Left lobe of liver (tissue), 2 donors: ENCODE data around the gene DND1. TPM values are rescaled to one million over a fixed set of nuclear protein-coding genes. Genes with fewer than 3 reads are reported as not detected.
"Not testable (repeated sequence)": the region's sequence is repeated elsewhere in the genome, so short reads cannot be mapped to it uniquely, and the experiment has no call there.

Source experiments
- ATAC-seq: fragments of 200-7000 bp; cut with Tn5 transposase; one replicate; pipeline ENCODE4 v1.9.1; 2020; ENCODE audit warnings: mild to moderate bottlenecking, moderate library complexity
- DNase-seq: peaks from one replicate; pipeline ENCODE4 v3.0.0-alpha.2; 2020; ENCODE audit warnings: low spot score
- total RNA-seq: library from RNA; stranded (reverse); gene quantifications from one replicate; pipeline ENCODE4 v1.2.1, GENCODE V29; 2021
- donor health status: DM: no; HTN: no; CAD: no; lungs with moderate emphysema.
- donor health status: DM: no; HTN: yes; CAD: no.

DND1 gene
- total RNA-seq, 1 donor from 2014 or later = 1.8 TPM

DNA sequence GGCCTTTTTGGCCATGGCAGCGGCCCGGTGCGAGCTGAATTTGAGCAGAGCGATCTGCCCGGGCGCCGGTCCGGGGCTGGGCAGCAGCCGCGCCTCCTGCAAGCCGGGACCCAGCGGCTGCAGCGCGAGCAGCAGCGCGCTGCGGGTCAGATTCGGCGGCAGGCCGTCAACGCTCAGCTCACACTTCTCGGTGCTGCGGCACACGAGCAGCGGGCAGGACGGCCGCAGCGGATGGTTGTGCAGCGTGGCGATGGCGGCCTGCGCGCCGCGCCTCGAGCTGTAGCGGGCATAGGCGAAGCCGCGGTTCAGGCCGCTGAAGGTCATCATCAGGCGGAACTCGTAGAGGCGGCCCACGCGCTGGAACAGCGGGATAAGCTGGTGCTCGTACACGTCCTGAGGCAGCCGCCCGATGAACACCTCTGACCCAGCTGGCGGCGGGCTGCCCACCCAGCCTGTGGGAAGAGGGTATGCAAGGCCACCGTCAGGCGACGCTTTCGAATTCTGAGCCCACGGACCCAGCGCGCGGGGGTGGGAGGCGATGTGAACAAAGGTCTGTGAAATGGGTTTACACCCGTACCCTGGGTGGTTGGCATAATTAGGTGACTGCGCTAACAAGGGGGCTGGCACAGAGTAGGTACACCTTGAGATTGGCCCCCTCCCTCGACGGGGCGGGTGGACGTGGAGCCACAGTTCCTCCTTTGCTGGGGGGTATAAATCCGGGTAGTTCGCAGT is 755 bp downstream of the DND1 start:
- ATAC-seq (peak; percentile 34), DNase-seq (no peak)

DNA sequence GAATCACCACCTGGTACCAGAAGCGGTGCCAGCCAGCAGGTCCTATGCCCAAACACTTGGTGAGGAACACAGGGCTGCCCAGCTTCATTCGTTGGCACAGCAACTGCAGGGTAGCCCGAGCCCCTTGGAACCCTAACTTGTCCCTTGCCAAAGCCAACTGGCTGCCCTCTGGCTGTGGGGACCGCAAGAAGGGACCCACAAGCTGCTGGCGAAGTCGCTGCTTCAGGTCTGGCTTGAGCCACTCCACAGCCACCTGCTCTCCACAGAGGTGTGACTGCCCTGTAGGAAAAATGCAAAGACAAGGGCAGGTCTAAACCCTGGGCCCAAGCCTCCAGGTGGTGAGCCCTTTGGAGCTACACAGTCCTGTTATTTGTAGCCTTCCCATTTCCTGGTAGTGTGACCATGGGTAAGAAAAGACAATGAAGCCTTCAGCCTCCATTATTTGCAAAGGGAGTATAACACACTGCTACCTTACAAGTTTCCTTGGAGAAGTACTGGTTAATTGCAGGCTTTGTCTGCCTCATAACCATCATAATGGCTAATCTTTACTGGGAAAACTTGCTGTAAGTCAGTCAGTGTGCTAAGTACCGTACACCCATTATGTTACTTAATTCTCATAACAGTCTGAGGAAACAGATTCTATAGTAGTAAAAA is 1.8 kb downstream of the DND1 start:
- no peak for DNase-seq
- ATAC-seq = no peak

DNA sequence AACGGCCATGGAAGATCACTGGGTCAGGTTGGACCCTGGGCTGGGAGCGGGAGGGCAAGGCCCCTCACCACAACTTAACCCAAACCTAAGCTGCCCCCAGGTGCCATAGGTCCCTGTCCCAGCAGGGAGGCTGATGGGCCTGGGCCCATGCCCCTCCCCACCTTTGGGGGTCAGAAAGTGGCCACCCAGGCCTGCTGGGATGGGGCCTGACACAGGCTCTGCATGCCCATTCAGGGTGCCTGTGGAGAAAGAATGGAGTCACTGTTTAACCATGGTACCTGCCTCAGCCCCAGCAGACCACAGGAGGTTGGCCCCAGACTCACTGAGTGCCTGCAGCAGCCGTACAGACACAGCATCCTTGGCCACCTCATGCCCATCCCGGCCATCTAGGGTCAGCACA is 2.3 kb downstream of the DND1 start:
- ATAC-seq = peak; percentile 9

GRCh38 chr5:140664359-140665119 is 8.8 kb downstream of the DND1 start, which contains the start of gene WDR55:
WDR55 (plus strand) TSS chr5:140664904; CDS start chr5:140664913, 9 bp downstream.
- DNase-seq = peak; percentile 96
- peak; percentile 98 for ATAC-seq

More for the DNA sequence above, 2.3 kb downstream of the DND1 start:
- DNase-seq = not testable (repeated sequence)

- ATAC-seq = peak; percentile 35
- no peak for DNase-seq
Measured at GRCh38 chr5:140664030-140664358, 9.4 kb downstream of the DND1 start.

- not testable (repeated sequence) for ATAC-seq, DNase-seq
Measured at GRCh38 chr5:140660371-140660770, 13.0 kb downstream of the DND1 start.

GRCh38 chr5:140658870-140659269 is 14.5 kb downstream of the DND1 start:
- DNase-seq (no peak), ATAC-seq (no peak)

DNA sequence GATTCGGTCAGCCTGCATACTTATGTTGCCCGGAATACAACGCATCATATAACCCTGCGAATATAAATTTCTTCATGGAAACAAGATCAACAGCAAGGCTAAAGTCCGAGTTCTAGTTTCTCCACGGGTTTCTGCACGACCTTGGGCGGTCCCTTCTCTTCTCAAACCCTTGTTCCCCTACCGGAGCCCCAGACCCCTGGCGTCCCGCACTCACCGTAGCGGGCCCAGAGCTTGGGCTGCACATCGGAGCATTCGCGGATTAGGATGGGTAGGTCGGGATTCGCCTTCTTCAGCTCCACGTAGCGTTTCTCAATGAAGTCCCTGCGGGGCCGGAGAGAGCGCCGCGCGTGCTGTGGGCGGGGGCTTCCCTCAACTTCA is 26.3 kb downstream of the DND1 start:
- DNase-seq (no peak), ATAC-seq (peak; percentile 14)

DNA sequence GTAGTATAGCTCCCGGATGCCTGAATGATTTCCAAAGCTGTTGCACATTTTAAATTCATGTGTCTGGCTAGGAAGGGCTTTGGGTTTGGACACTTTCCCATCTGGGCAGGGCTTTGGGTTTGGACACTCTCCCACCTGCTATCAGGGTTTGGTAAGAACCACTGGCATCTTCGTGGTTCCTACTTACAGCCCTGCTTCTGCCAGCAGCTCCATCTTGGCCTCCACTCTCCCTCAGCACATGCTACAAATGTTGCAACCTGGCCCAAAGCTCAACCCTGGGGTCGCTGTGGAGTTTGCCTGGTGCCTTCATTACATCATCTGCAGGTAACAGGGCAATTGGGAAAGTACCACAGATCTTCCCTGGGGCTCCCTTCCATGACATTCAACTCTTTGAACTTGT is 30.7 kb downstream of the DND1 start:
- ATAC-seq (peak; percentile 6), DNase-seq (peak; percentile 78)

GRCh38 chr5:140641716-140642115 is 31.7 kb downstream of the DND1 start:
- DNase-seq (no peak), ATAC-seq (no peak)

GRCh38 chr5:140639148-140639981 is 34.0 kb downstream of the DND1 start, which contains the start of gene TMCO6:
TMCO6 (plus strand) TSS chr5:140639451; CDS start chr5:140639528, 77 bp downstream.
- DNase-seq (peak; percentile 98), ATAC-seq (peak; percentile 91)

DNA sequence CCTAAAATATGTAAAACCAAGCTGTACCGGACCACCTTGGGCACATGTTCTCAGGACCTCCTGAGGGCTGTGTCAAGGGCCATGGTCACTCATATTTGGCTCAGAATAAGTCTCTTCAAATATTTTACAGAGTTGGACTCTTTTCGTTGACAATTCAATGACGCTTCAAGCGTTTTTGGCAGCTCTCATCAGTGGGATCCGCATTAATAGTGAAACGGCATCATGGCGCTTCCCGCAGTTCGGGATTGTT is 34.6 kb downstream of the DND1 start:
- not testable (repeated sequence) for ATAC-seq, DNase-seq

- ATAC-seq (no peak), DNase-seq (no peak)
Measured at GRCh38 chr5:140637371-140638100, 35.8 kb downstream of the DND1 start.

GRCh38 chr5:140635291-140636257 is 37.8 kb downstream of the DND1 start:
- ATAC-seq = no peak
- no peak for DNase-seq

GRCh38 chr5:140634103-140634502 is 39.3 kb downstream of the DND1 start:
- no peak for DNase-seq
- peak; percentile 16 for ATAC-seq

DNA sequence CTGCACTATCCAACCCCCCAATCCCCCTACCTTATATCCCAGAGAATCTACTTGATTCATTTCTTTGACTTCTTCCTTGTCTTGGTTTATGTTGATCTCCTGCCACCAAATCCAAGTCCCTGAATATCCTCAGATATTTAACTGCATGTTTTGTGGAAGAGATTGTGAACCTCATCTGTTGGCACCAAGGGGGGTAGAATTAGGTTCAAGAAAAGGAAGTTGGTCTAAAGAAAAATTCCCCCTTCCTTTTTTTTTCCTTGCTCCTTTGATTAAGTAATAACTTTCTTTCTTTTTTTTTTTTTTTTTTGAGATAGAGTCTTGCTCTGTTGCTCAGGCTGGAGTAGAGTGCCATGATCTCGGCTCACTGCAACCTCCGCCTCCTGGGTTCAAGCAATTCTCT is 39.9 kb downstream of the DND1 start:
- ATAC-seq (no peak), DNase-seq (no peak)

GRCh38 chr5:140633021-140633471 is 40.3 kb downstream of the DND1 start, which contains the start of gene CD14:
CD14 (minus strand) TSS chr5:140633175; CDS start chr5:140633071, 104 bp downstream.
- DNase-seq = peak; percentile 84

GRCh38 chr5:140632366-140633020 is 40.9 kb downstream of the DND1 start:
- peak; percentile 55 for ATAC-seq
- DNase-seq = peak; percentile 82

More at GRCh38 chr5:140633021-140633471, 40.3 kb downstream of the DND1 start, which contains the start of gene CD14:
- ATAC-seq = peak; percentile 66
